ENCODE results near the gene PDE4DIP.
"Not testable (repeated sequence)": the region's sequence is repeated elsewhere in the genome, so short reads cannot be mapped to it uniquely, and the experiment has no call there.

PDE4DIP gene

GRCh38 chr1:148911303-148911928 is 67.2 kb downstream of the PDE4DIP start:
- not testable (repeated sequence) for H3K79me2 ChIP-seq (ENCODE audit: insufficient read depth, low read length); H2AFZ ChIP-seq (ENCODE audit: low read length); H3K9me2 ChIP-seq (ENCODE audit: low read depth, low read length)

GRCh38 chr1:148916222-148916621 is 72.0 kb downstream of the PDE4DIP start:
- H3K27ac ChIP-seq (ENCODE audit: low read depth, low read length, poor library complexity, severe bottlenecking); H2AFZ ChIP-seq (ENCODE audit: low read length); H3K9ac ChIP-seq (ENCODE audit: low read length); H3K9me2 ChIP-seq (ENCODE audit: low read depth, low read length); H3F3A ChIP-seq (ENCODE audit: insufficient read depth, low read length); H3K4me2 ChIP-seq (ENCODE audit: low read length); H4K20me1 ChIP-seq (ENCODE audit: insufficient read depth, low read length); H3K27me3 ChIP-seq (ENCODE audit: insufficient read depth, low read length); H3K79me2 ChIP-seq (ENCODE audit: insufficient read depth, low read length); H3K36me3 ChIP-seq (ENCODE audit: insufficient read depth, low read length); H3K4me3 ChIP-seq (ENCODE audit: low read depth, low read length, poor library complexity, severe bottlenecking); H3K9me3 ChIP-seq (ENCODE audit: low read length): not testable (repeated sequence)
- H3K4me1 ChIP-seq (ENCODE audit: insufficient read depth, low read length, severe bottlenecking), result peaks cover 11% of the 10 kb centered on the region

More at GRCh38 chr1:148911303-148911928, 67.2 kb downstream of the PDE4DIP start:
- H3K9ac ChIP-seq (ENCODE audit: low read length); H3K4me2 ChIP-seq (ENCODE audit: low read length); H3K9me3 ChIP-seq (ENCODE audit: low read length); H3K27ac ChIP-seq (ENCODE audit: low read depth, low read length, poor library complexity, severe bottlenecking); H3F3A ChIP-seq (ENCODE audit: insufficient read depth, low read length); H3K4me1 ChIP-seq (ENCODE audit: insufficient read depth, low read length, severe bottlenecking); H3K27me3 ChIP-seq (ENCODE audit: insufficient read depth, low read length); H3K36me3 ChIP-seq (ENCODE audit: insufficient read depth, low read length); H3K4me3 ChIP-seq (ENCODE audit: low read depth, low read length, poor library complexity, severe bottlenecking); H4K20me1 ChIP-seq (ENCODE audit: insufficient read depth, low read length): not testable (repeated sequence)

- not testable (repeated sequence) for H3F3A ChIP-seq (ENCODE audit: insufficient read depth, low read length); H3K36me3 ChIP-seq (ENCODE audit: insufficient read depth, low read length); H3K9ac ChIP-seq (ENCODE audit: low read length); H3K4me2 ChIP-seq (ENCODE audit: low read length); H2AFZ ChIP-seq (ENCODE audit: low read length); H3K9me2 ChIP-seq (ENCODE audit: low read depth, low read length); H4K20me1 ChIP-seq (ENCODE audit: insufficient read depth, low read length); H3K27me3 ChIP-seq (ENCODE audit: insufficient read depth, low read length); H3K27ac ChIP-seq (ENCODE audit: low read depth, low read length, poor library complexity, severe bottlenecking); H3K9me3 ChIP-seq (ENCODE audit: low read length); H3K79me2 ChIP-seq (ENCODE audit: insufficient read depth, low read length); H3K4me3 ChIP-seq (ENCODE audit: low read depth, low read length, poor library complexity, severe bottlenecking)
- peaks cover 11% of the 10 kb centered on the region for H3K4me1 ChIP-seq (ENCODE audit: insufficient read depth, low read length, severe bottlenecking)
These were observed 72.6 kb downstream of the PDE4DIP start for GRCh38 chr1:148916695-148917348.

- not testable (repeated sequence) for H3K4me3 ChIP-seq (ENCODE audit: low read depth, low read length, poor library complexity, severe bottlenecking); H3K4me2 ChIP-seq (ENCODE audit: low read length); H4K20me1 ChIP-seq (ENCODE audit: insufficient read depth, low read length); H3K36me3 ChIP-seq (ENCODE audit: insufficient read depth, low read length); H3K9me3 ChIP-seq (ENCODE audit: low read length); H3K79me2 ChIP-seq (ENCODE audit: insufficient read depth, low read length); H2AFZ ChIP-seq (ENCODE audit: low read length); H3K27me3 ChIP-seq (ENCODE audit: insufficient read depth, low read length); H3F3A ChIP-seq (ENCODE audit: insufficient read depth, low read length); H3K9ac ChIP-seq (ENCODE audit: low read length); H3K9me2 ChIP-seq (ENCODE audit: low read depth, low read length)
- Histone ChIP-seq H3K27ac (ENCODE audit: low read depth, low read length, poor library complexity, severe bottlenecking) (peak overlapping the region; percentile 65), H3K4me1 (ENCODE audit: insufficient read depth, low read length, severe bottlenecking) (peaks cover 11% of the 10 kb centered on the region)
These were observed 74.7 kb downstream of the PDE4DIP start for GRCh38 chr1:148918836-148919447.

- H3K27ac ChIP-seq (ENCODE audit: low read depth, low read length, poor library complexity, severe bottlenecking); H2AFZ ChIP-seq (ENCODE audit: low read length); H3K9ac ChIP-seq (ENCODE audit: low read length); H3K79me2 ChIP-seq (ENCODE audit: insufficient read depth, low read length); H3K4me3 ChIP-seq (ENCODE audit: low read depth, low read length, poor library complexity, severe bottlenecking); H3K9me3 ChIP-seq (ENCODE audit: low read length); H4K20me1 ChIP-seq (ENCODE audit: insufficient read depth, low read length); H3K4me2 ChIP-seq (ENCODE audit: low read length); H3F3A ChIP-seq (ENCODE audit: insufficient read depth, low read length); H3K9me2 ChIP-seq (ENCODE audit: low read depth, low read length); H3K36me3 ChIP-seq (ENCODE audit: insufficient read depth, low read length); H3K27me3 ChIP-seq (ENCODE audit: insufficient read depth, low read length): not testable (repeated sequence)
- peaks cover 11% of the 10 kb centered on the region for H3K4me1 ChIP-seq (ENCODE audit: insufficient read depth, low read length, severe bottlenecking)
These were observed 76.8 kb downstream of the PDE4DIP start for GRCh38 chr1:148921047-148921446.

GRCh38 chr1:148923798-148924197 is 79.6 kb downstream of the PDE4DIP start:
- not testable (repeated sequence) for H3K9ac ChIP-seq (ENCODE audit: low read length); H3K27me3 ChIP-seq (ENCODE audit: insufficient read depth, low read length); H3K9me2 ChIP-seq (ENCODE audit: low read depth, low read length); H4K20me1 ChIP-seq (ENCODE audit: insufficient read depth, low read length); H3K4me3 ChIP-seq (ENCODE audit: low read depth, low read length, poor library complexity, severe bottlenecking); H3K36me3 ChIP-seq (ENCODE audit: insufficient read depth, low read length); H3K27ac ChIP-seq (ENCODE audit: low read depth, low read length, poor library complexity, severe bottlenecking); H3K4me2 ChIP-seq (ENCODE audit: low read length); H3K4me1 ChIP-seq (ENCODE audit: insufficient read depth, low read length, severe bottlenecking); H3K9me3 ChIP-seq (ENCODE audit: low read length); H3F3A ChIP-seq (ENCODE audit: insufficient read depth, low read length); H3K79me2 ChIP-seq (ENCODE audit: insufficient read depth, low read length); H2AFZ ChIP-seq (ENCODE audit: low read length)

GRCh38 chr1:148927645-148928044 is 83.4 kb downstream of the PDE4DIP start:
- not testable (repeated sequence) for H4K20me1 ChIP-seq (ENCODE audit: insufficient read depth, low read length); H3K4me2 ChIP-seq (ENCODE audit: low read length); H2AFZ ChIP-seq (ENCODE audit: low read length); H3K4me3 ChIP-seq (ENCODE audit: low read depth, low read length, poor library complexity, severe bottlenecking); H3K36me3 ChIP-seq (ENCODE audit: insufficient read depth, low read length); H3F3A ChIP-seq (ENCODE audit: insufficient read depth, low read length); H3K79me2 ChIP-seq (ENCODE audit: insufficient read depth, low read length); H3K9me3 ChIP-seq (ENCODE audit: low read length); H3K27me3 ChIP-seq (ENCODE audit: insufficient read depth, low read length); H3K9me2 ChIP-seq (ENCODE audit: low read depth, low read length); H3K9ac ChIP-seq (ENCODE audit: low read length); H3K4me1 ChIP-seq (ENCODE audit: insufficient read depth, low read length, severe bottlenecking); H3K27ac ChIP-seq (ENCODE audit: low read depth, low read length, poor library complexity, severe bottlenecking)

Measured in OCI-LY1 (cell line).